Cerebellar cortex (tissue), 1 donor: Measurements from ENCODE around the gene KY.

Experiments
- DNase-seq: peaks from one replicate; pipeline ENCODE4 v3.0.0-alpha.2; 2015; ENCODE audit warnings: low spot score

Gene KY

DNA sequence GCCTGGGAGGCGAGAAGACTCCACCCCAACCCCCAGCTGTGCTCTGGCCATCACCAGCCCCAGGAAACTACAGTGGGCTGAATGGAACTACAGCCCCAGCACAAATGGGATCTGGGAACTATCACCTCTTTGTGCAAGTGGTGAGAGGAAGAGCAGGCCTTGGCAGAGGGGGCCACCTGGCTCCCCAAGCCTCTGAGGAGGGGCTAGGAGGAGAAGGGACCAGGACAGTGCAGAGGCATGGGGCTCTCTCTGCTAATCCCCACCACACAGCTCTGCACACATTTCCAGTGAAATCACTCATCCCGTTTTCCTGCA lies 31.6 kb downstream of the KY start:
- no peak for DNase-seq

DNA sequence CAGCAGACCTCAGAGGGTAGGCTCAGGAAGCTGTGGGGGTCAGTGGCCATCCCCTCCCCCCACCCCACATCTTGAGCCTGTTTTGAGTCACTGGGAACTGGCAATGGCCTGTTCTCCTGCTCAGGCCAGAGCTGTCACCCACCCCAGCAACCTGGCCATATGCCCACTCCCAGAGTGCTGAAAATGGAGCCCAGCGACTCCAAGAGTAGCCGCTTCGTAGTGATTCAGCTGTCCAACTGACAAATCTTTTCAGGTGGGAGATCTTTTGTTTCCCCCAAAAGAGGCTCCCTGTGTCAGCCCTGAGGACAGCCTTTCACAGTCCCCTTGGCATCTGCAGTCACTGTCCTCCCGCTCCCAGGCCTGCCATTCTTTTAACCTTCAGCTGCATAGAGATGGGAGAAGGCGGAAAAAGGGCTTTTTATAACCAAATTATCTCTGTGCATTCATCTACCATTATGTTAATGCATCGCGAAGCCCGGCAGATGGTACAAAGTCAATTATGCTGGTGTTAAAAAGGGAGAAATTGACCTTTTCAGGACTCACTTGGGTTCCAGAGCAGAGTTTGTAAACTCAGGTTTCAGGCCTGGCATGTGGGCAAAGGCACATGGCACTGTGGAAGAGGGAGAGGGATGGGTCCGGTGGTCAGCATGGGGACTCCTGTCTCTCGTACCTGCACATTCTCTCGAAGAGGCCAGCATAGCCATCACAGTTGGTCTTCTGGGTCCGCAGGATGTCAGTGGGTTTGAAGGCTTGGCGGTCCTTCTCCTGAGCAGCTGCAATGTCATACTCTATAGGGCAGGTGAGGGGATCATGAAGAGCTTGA lies 32.1 kb downstream of the KY start:
- DNase-seq: peak; percentile 41

DNA sequence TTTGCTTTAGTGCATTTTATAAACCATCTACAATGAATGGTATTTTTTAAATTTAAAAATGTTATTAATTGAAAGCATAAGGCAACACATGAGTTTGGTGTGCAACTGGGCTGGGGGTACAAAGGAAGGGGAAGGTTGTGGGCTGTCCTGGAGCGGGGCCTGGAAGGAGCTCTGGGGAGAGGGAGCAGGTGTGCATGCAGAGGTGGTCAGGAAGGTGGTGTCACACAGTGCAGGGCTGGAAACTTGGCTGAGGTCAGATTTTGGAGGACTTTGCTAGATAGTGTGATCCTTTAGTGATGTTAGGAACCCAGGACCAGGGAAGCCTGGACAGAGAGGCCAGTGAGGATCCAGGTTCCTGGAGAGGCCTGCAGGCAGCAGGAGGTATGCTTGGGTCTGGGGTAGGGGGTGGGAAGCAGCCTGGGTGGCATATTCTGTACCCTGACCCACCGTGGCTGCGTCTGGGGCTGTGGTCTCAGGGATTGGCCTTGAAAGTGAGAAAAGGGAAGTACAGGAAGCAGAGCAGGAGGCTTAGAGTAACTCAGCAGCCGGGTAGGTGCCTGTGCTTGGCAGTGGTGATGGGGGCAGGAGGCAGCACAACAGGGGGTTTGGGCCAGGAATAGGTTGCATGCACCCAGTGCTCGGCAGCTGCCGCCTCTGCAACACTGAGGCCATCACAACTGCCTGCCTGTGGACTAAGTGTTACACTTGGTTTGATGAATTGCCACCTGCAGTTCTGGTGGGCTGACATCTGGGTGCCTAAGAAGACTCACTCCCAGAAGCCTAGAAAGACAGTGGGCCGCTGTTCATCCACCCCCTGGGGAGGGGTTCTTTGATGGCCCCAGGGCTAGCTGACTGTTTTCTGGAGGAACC lies 33.0 kb downstream of the KY start:
- DNase-seq: no peak

DNA sequence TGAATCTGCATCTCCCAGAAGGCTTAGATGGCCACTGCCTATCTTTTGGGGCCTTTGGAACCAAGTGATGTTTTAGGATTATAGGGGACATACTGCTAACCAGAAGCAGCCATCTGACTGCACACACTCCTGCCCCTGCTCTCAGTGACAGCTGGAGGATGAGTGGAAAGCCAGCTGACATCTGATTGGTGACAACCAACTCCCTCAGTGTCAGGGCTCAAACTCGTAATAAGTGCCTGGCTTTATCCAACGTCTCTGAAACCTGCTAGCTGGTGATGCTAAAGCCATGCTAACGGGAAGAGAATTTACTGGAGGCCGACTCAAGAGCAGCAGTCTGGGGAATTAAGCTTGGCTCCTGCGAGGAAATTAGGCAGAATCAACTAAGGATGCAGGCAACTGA lies 35.1 kb downstream of the KY start:
- DNase-seq: no peak

DNA sequence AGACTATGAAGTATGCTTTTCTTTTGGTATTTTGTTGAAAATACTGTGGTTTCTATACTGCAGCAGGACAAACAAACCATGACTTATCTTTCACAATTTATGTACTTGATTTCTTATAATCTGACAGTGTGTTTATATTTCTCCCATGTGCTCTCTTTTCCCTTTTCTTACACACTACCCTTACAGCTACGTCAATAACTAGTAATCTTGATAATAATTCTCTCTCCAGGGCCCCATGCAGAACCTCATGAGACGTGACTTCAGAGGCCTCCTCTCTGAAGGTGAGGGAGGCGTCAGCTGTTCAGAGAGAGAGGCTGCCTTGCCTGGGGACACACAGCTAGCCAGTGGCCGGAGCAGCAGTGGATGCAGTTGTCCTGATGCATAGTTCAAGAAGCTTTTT lies 35.9 kb downstream of the KY start:
- DNase-seq: no peak

DNA sequence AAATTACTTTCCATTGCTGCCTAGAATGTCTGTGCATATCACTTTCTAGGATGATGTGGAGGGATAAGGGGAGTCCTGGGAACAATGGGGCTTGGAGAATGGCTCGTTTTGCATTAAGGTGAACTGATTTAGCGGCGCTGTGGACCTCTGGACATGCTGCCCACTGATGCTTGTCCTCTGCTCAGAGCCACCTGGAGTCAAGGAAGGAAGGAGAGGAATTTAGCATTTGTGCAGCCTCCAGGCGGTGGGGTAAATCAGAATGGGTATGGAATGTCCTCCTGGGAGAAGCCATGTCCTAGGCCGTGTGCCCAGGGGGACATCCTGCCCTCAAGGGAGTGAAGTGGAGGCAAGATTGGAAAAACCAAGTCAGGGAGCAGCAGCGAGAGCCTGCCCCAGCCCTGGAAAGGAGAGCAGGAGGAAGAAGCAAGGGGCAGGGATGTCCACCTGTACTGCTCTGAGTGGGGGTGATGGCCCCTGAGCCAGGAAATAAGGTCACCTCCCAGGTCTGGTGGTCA lies 37.8 kb downstream of the KY start:
- no peak for DNase-seq

DNA sequence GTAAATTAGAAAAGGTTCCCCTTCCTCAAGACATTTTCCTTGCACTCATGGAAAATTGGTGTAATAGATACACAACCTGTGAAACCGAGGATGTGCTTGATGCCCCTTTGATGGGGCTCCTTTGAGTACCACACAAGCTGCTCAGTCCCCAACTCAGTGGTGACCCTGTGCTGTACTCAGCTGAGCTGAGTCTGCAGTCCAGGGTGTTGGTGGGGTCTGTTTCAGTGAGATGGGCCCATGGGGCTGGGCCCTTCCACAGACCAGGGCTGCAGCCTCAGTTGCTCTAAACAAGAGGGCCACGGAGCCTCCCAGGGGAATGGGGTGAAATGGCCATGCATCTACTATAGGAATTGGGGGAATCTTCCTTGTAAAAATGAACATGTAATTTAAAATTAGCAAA lies 39.3 kb downstream of the KY start:
- DNase-seq: no peak

DNA sequence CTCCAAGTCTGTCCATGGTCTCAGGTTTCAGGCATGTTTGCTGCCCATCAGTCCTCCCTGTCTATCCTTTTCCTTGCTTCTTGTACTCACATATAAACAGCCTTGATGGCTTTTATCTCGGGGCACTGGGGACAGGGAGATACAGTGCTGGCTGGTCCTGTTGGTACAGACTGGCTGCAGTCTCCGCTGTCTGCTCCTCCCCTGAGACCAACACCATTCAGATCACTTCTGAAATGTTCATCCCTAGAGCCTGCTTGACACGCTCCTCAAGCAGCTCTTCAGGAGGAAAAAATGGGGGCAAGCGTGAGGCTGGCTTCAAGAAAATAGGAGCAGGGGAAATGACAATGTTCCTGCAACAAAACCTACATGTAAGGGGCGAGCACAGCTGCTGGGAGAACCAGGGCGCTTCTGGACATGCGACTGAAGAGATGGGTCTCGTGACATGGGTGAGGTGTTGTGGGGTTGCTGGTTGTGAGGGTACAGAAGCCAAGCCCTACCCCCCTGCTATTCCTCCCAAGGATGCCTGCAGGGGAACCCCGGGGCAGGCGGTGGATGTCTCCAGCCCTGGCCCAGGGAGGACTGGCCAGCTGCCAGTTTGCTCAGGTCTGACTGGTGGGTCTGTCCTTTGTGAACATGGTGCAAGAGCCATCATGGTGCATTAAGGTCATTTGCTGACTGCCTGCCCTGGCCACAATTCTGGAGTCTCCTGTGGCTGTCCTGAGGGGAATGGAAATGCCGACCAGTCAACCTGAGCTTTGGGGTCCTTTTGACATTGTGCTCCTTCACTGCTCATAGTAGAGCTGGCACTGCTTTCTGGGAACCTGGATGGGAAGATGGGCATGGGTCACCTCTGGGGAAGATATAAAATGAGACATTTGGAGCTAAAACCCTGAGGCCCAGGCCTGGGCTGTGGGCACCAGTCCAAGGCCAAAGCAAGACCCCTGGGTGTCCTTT lies 40.1 kb downstream of the KY start:
- DNase-seq: no peak

DNA sequence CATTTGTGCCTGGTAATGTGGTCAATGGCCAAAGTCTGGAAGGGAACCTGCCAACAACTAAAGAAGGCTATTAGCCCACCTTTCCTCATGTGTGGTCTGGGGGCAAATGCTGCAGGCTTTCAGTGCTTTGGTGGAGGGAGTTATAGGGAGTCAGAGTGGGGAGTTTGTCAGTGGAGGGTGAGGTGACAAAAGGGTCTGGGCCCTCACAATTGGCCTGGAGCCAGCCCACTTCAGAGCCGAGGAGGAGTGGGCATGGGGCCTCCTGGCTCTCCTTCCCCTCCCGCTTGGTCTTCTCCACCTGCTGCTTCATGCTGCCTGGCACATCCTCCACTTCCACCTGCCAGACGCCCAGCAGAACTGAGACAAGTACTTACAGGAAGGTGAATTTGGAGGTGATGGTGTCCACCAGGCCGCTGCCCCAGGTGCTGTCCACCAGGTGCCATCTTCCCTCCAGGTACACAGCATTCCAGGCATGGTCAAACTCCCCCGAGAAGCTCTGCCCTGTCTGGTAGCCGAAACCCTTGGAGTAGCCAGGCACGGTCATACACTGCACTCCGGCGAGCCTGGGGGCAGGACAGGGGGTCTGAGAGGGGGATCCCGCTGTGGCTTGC lies 40.9 kb downstream of the KY start:
- DNase-seq: no peak

DNA sequence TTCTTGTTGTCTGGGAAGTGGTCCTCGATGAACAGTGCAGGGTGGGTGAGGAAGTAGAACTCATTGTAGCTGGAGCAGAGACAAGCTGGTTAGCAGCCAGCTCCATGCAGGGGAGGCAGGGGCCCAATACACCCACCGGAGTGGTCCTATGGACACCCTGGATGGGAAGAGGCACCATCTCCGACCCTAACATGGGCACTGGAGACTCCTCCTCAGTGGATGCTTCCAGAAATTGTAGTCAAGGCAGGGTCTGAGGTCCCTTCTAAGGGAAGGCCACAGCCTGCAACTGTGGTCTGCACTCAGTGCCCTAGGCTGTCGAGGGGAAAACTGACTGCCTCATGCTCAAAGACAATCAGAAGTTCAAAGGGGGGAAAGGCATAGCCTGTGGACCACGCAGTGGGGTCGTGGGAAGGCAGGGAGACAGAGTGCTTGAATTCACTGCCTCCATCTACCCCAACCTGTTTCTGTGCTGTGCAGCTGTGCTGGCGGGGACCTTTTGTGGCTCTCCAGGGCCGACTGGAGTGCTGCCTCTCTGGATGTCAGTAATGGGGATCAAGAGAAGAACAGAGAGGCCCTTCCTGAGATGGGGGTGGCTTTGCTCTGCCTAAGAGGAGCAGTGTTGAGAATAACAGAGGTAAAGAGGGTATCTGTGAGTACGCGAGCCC lies 41.9 kb downstream of the KY start:
- no peak for DNase-seq

DNA sequence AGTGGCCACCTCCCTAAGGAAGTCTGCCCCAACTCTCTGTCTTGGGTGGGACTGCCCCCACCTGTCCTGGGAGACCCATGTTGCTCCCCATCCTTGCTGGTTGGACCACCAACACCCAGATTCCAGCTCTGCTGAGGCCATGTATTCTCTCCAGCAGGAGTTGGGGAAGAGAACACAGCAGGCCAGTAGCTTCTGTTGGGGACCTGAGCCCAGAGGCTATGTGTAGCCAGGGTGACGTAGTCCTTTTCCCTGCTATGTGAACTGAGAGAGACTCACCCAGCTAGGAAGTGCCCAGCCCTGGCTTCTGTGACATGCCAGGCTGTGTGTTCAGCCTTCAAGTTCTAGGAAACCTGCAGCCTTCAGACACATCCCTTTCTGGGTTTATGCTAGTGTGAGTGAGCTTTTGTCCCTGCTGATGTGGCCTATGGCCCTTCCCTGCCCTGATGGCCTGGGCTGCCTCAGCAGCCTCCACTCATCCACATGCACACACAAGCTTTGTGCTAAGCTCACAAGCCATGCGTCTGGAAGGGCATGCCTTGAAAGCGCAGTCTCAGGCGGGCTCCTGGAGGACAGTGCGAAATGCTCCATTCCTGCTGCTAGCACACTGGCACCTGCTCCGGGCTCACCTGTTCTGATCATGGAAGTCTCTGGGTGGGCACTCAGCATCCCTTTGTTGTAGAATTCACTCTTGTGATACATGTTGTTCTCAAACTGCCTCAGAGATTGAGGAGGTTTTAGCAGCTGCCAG lies 42.6 kb downstream of the KY start:
- DNase-seq: no peak

DNA sequence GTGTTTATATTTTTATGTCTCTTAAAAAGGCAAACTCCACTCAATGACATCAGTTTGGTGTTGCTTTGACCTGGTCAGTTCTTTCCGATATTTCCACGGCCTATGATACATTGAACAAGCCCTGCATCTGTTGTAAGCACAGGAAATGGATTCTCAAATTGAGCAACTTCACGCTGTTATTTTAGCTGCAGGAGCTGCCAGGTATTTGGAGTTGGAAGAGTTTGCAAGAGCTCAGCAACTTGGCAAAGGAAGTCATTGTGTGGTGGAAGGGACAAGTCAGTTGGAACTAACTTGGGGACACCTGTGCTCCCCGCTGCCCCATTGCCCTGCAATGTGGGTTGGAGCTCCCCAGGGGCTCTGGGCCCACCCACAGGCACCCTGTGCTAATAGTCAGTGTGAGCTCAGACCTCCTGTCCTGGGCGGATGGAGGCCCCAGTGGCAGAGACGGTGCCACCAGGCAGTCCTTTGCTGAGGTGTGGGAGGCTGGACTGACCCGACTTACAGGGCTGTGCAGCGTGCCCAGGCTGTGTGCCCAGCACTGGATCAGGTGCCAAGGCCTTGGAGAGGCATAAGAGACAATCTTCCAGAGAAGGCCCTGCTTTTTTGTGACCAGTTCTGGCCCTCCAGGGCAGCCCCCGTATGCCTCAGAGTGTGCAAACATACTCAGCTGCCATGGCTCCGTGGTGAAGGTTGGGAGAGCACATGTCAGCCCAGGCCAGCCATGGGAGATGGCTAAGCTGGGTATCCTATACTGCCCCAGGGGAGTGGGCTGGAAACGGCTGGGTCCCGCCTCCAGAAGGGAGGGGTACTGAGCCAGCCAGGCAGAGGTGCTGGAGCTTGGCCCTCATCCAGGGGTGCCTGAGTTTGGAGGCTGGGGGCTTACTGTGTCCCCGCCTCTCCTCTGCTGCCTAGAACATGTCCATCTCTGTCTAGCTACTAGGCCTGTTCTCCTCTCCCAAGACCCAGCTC lies 43.5 kb downstream of the KY start:
- DNase-seq: no peak

DNA sequence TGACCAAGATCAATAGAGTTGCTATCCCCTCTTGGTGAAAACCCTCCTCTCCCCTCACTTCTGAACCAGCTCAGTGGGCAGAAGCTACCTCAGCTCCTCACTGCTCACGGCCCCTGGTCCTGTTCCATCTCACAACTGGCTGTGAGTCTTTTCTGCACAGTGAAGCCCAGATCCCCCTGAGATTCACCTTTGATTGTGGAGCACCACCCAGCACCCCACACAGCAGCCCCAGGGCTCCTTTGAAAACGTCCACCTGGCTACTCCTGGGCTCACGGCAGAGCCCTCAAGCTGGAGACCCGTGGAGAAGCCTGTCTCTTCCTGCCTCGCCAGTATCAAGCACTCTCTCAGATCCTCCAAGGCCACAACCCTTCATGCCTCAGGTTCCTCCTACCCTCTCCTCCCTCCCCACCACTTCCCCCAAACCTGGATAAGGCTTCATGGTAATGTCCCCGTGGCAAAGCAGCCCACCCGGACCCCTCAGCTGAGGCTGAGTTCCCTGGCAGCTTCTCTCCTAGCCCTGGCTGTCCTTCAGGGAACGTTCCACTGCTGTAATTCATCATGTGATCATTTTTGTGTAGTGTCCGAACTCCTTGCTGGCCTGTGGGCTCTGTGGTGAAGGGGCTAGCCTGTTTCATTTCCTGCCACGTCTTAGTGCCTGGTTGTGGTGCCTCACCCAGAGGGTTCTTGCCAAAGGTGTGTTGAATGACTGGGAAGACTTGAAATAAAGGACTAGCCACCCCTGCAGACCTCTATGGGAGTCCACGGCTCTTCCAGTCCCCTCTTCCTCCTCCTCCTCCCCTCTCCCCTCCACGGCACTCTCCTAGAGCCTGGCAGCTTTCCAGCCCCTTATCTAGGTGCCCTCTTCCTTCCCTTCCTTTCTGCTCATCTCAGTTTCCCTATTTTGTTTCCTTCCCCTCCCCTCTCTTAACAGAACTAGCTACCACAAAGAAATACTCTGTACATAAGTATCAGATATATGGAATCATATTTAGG lies 44.5 kb downstream of the KY start:
- no peak for DNase-seq

DNA sequence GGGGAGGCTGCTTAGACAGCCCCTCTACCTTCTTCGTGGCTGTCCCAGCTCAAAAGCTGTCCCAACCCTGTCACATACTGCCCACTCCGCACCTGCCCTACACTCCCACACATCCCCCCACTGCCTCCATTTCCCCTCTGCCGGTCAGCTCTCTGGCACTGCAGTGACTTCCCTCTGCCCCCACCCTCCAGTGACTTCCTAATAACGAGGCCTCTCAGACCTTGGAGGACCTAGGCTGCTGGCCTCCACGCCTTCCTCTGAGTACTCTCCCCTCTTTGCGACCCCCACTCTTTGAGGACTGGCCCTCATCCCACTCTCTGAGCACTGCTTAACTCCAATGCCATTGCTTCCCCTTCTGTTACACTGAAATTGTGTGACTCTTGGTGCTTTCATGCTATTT lies 45.3 kb downstream of the KY start:
- DNase-seq: no peak

DNA sequence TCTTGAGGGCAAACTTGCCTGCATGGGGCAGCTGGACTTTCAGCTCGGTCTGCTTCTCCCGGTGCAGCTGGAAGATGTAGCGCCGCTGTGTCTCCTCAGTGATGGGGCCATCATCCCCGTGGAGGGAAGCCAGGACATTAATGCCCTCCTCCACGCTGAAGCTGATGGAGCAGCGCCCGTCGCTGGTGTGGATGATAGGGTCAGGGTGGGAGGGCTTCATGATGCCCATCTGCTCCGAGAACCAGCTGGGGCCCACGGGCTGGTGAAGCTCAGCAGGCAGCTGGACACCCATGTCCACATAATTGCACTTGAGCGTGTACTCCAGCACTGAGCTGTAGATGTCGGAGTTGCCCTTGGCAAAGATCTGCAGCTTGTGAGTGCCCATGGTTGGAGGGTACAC lies 46.9 kb downstream of the KY start:
- DNase-seq: no peak

DNA sequence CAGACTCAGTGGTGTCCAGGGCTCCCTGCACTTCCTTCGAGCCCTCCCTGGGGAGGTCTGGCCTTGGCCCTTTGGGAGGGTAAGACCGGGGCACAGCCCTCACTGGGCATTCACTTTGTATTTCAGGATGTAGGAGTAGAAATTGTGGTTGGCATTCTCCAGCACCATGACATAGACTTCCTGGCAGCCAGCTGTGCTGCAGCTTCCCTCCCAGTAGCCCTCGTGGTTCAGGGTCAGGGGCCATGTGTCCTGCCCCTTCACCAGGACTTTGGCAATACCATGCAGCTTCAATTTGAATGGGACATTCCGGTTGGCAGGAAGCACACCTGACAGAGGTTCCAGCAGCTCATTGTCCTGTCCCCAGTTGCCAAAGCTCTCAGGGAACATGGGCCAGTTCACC lies 47.3 kb downstream of the KY start:
- no peak for DNase-seq

DNA sequence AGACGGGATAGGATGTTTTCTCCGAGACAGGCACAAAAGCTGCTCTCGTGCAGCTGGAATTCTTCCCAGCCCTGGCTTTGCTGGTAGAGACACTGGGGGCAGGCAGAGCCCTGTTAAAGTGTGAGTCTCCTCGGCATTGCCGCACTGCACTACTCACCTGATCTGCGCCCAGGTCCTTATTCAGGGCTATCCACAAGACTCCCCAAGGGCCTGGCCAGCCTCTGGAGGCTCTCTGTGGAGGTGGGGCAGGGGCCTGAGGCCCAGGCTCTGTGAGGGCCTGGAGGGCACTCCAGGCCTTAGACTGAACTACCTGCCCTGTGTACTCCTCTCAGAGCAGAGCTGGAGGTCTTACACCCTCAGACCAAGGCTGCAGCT lies 48.4 kb downstream of the KY start:
- DNase-seq: no peak
